ENCODE results near the gene DDRGK1. TPM values are rescaled to one million over a fixed set of nuclear protein-coding genes. Genes with fewer than 3 reads are reported as not detected.
A peak's percentile ranks its signal among the peaks of the same experiment; 100 is the strongest.
"Not testable (repeated sequence)": the region's sequence is repeated elsewhere in the genome, so short reads cannot be mapped to it uniquely, and the experiment has no call there.

The DDRGK1 gene
- total and polyA plus RNA-seq, 7 donors = 16.8 to 86.1 (median 70.6) TPM

- peaks cover 0 to 15% (median 0%) of the 10 kb centered on the region in 4 donors for H3K36me3 ChIP-seq
- peak overlapping the region; percentile 82 to 90 (median 86) for H3K27ac ChIP-seq
- intact Hi-C loops (cut with DNase I) = loop anchor here (5.0 kb wide), 1 partner anchor 43 kb away; the partner anchor contains the start of gene DDRGK1
- DNase-seq = no peak
- H3K27me3 ChIP-seq = no peaks in the 10 kb centered on the region
- no peaks in the 10 kb centered on the region for H3K9me3 ChIP-seq
- TF ChIP-seq POLR2AphosphoS5 (IDR thresholded peaks at IDR 0.05) (no peak), EP300 (IDR thresholded peaks at IDR 0.05) (no peak), POLR2A (IDR thresholded peaks at IDR 0.05) (no peak)
- TF ChIP-seq, protein P1, sequence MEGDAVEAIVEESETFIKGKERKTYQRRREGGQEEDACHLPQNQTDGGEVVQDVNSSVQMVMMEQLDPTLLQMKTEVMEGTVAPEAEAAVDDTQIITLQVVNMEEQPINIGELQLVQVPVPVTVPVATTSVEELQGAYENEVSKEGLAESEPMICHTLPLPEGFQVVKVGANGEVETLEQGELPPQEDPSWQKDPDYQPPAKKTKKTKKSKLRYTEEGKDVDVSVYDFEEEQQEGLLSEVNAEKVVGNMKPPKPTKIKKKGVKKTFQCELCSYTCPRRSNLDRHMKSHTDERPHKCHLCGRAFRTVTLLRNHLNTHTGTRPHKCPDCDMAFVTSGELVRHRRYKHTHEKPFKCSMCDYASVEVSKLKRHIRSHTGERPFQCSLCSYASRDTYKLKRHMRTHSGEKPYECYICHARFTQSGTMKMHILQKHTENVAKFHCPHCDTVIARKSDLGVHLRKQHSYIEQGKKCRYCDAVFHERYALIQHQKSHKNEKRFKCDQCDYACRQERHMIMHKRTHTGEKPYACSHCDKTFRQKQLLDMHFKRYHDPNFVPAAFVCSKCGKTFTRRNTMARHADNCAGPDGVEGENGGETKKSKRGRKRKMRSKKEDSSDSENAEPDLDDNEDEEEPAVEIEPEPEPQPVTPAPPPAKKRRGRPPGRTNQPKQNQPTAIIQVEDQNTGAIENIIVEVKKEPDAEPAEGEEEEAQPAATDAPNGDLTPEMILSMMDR (IDR thresholded peaks at IDR 0.05) = no peak
- peaks cover 0 to 35% (median 29%) of the 10 kb centered on the region in 4 donors for H3K4me1 ChIP-seq
- 1 to 3% methylated on average over 10 of the region's 10 CpGs for WGBS, 2 donors
- H3K4me3 ChIP-seq = peak overlapping the region; percentile 81 to 94 (median 88)
Observed at GRCh38 chr20:3158968-3159431, 45.5 kb downstream of the DDRGK1 start.

- no peaks in the 10 kb centered on the region for H3K27me3 ChIP-seq
- H3K36me3 ChIP-seq = peaks cover 0 to 17% (median 0%) of the 10 kb centered on the region in 4 donors
- no peak overlapping the region for H3K27ac ChIP-seq
- 80% methylated on average over 11 of the region's 11 CpGs for WGBS, 2 donors
- peak overlapping the region in 2 of 4 donors; percentile 90 to 94 for H3K4me3 ChIP-seq
- intact Hi-C loops (cut with DNase I) = loop anchor here (5.0 kb wide), 1 partner anchor 44 kb away; the partner anchor contains the start of gene DDRGK1
- DNase-seq = no peak
- H3K4me1 ChIP-seq = peaks cover 0 to 45% (median 38%) of the 10 kb centered on the region in 4 donors
- TF ChIP-seq, protein P1 (IDR thresholded peaks at IDR 0.05) = no peak
- TF ChIP-seq EP300 (IDR thresholded peaks at IDR 0.05) (no peak), POLR2AphosphoS5 (IDR thresholded peaks at IDR 0.05) (no peak), POLR2A (IDR thresholded peaks at IDR 0.05) (no peak)
- H3K9me3 ChIP-seq = no peaks in the 10 kb centered on the region
Observed at GRCh38 chr20:3157817-3158216, 46.7 kb downstream of the DDRGK1 start.

DNA sequence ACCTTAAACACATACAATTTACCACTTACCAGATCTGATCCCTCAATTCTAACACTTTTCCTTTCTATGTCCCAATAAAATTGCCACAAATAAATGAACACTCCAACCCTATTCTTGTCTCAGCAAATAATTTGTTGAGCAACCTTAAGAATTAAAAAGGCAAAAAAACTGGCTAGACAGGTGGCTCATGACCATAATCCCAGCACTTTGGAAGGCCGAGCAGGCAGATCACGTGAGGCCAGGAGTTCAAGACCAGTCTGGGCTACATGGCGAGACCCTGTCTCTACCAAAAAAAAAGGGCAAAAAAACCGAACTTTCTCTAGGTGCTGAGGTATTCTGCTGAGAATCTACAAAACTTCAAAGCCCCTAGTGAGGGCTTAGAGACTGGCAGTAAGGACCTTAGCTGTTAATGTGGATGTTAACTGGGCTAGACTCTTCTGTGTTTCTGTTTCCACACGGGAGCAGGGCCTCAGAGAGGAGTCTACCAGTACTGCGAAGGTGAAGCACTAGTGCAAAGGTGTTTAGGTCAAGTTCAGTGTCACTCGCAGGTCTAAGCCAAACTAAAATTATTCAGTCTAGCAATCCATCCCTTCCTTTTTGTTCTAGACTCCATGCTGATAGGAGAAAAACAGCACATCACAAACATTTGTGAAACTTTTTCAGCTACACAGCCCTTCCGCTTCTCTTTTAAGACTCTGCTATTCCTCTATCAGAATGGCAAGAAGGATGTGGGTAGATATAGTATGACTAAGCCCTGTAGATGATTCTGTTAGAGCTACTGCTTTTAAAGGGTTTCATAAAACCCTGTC, 47.5 kb downstream of the DDRGK1 start:
- H3K4me3 ChIP-seq = no peak overlapping the region

GRCh38 chr20:3152057-3152644, 52.3 kb downstream of the DDRGK1 start:
- H3K27ac ChIP-seq; intact Hi-C loops (cut with DNase I): not testable (repeated sequence)

More for the DNA sequence above, 47.5 kb downstream of the DDRGK1 start:
- no peak for DNase-seq
- TF ChIP-seq POLR2A (IDR thresholded peaks at IDR 0.05) = no peak
- no peak for TF ChIP-seq EP300 (IDR thresholded peaks at IDR 0.05)
- TF ChIP-seq POLR2AphosphoS5 (IDR thresholded peaks at IDR 0.05) = no peak
- TF ChIP-seq, protein P1 (IDR thresholded peaks at IDR 0.05) = no peak
- H3K36me3 ChIP-seq = peaks cover 0 to 17% (median 0%) of the 10 kb centered on the region in 4 donors
- H3K27ac ChIP-seq = no peak overlapping the region
- no peaks in the 10 kb centered on the region for H3K9me3 ChIP-seq
- H3K4me1 ChIP-seq = peaks cover 0 to 51% (median 45%) of the 10 kb centered on the region in 4 donors
- WGBS, 2 donors = 66 to 67% methylated on average over 8 of the region's 8 CpGs
- no peaks in the 10 kb centered on the region for H3K27me3 ChIP-seq
- intact Hi-C loops (cut with DNase I) = loop anchor here (5.0 kb wide), 1 partner anchor 45 kb away; the partner anchor contains the start of gene DDRGK1

DNA sequence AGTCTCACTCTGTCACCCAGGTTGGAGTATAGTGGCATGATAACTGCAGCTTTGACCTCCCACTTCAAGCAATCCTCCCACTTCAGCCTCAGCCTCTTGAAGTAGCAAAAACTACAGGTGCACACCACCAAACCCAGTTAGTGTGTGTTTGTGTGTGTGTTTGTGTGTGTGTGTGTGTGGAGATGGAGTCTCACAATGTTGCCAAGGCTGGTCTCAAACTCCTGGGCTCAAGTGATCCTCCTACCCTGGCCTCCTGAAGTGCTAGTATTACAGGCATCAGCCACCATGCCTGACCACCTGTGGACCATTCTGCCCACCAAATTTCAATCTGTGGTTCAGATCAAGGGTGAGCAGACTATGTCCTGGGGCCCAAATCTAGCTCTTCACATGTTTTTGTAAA, 53.6 kb downstream of the DDRGK1 start:
- H3K36me3 ChIP-seq = peaks cover 8 to 43% (median 16%) of the 10 kb centered on the region in 4 donors
- no peak for DNase-seq
- no peak overlapping the region for H3K27ac ChIP-seq
- H3K4me1 ChIP-seq = peaks cover 0 to 32% (median 24%) of the 10 kb centered on the region in 4 donors
- intact Hi-C loops (cut with DNase I) = no loop called here
- no peaks in the 10 kb centered on the region for H3K9me3 ChIP-seq
- H3K27me3 ChIP-seq = no peaks in the 10 kb centered on the region
- H3K4me3 ChIP-seq = no peak overlapping the region
- TF ChIP-seq EP300 (IDR thresholded peaks at IDR 0.05) = no peak
- no peak for TF ChIP-seq POLR2AphosphoS5 (IDR thresholded peaks at IDR 0.05)
- TF ChIP-seq, protein P1 (IDR thresholded peaks at IDR 0.05) = no peak
- no peak for TF ChIP-seq POLR2A (IDR thresholded peaks at IDR 0.05)

More at GRCh38 chr20:3152057-3152644, 52.3 kb downstream of the DDRGK1 start:
- DNase-seq, H3K9me3 ChIP-seq, H3K27me3 ChIP-seq, H3K4me3 ChIP-seq: not testable (repeated sequence)
- peaks cover 6 to 36% (median 14%) of the 10 kb centered on the region in 4 donors for H3K36me3 ChIP-seq
- peaks cover 0 to 43% (median 31%) of the 10 kb centered on the region in 4 donors for H3K4me1 ChIP-seq
- WGBS, 2 donors = 92 to 94% methylated on average over 10 of the region's 10 CpGs
